K562 (cell line): ENCODE measurements around the gene MRPL3. TPM values are rescaled to one million over a fixed set of nuclear protein-coding genes. Genes with fewer than 3 reads are reported as not detected.

Source experiments
- ATAC-seq: fragments of 200-7000 bp; cut with Tn5 transposase; 3 replicates; pipeline ENCODE4 v1.9.1; 2020; ENCODE audit warnings: moderate library complexity
- BruUV-seq: library from RNA; stranded (reverse); fragments of 400-500 nt; replicated peaks from 2 replicates; lab custom pipeline; 2021; lab: Mats Ljungman, UMichigan
- CTCF ChIA-PET: fragments of 300-600 bp; formaldehyde crosslinking; extraction: SDS; loops from one replicate; lab custom pipeline; 2021; ENCODE audit warnings: low intra/inter-chr PET ratio; lab: Yijun Ruan, JAX
- POLR2A ChIA-PET: fragments of 300-600, 350-650 bp; sonication (Branson Sonifier 250); formaldehyde crosslinking; extraction: SDS; loops from one replicate; lab custom pipeline; 2021; ENCODE audit warnings: antibody characterized with exemption, inconsistent platforms; lab: Yijun Ruan, JAX
- DNase-seq, 4 experiments: peaks; one replicate each; pipeline versions ENCODE4 v3.0.0 to v3.0.0-alpha.2; 2011 to 2018; ENCODE audit warnings: low spot score in 3 of 4, mixed read lengths in 3 of 4; ENCODE audit errors: extremely low read depth in 1 of 4
- FAIRE-seq: peaks from 2 replicates; lab custom pipeline; 2011; peaks lifted over from hg19 to GRCh38; lab: Jason Lieb, UNC
- H2AFZ ChIP-seq: 2 replicates; pipeline ENCODE4 v1.6.0; 2011; ENCODE audit warnings: low read depth, low read length, control low read depth, inconsistent platforms
- H3K27ac ChIP-seq: fragments of 200-600 bp; 3 replicates; pipeline ENCODE4 v1.8.0; 2011; ENCODE audit warnings: low read depth, mild to moderate bottlenecking, control low read depth, inconsistent platforms, low read length, moderate library complexity, mixed read lengths; ENCODE audit errors: extremely low read depth
- H3K27me3 ChIP-seq, 2 experiments: fragments of 300-600 bp in 1 of 2; 2 replicates in 1 of 2; 3 replicates in 1 of 2; pipeline versions ENCODE4 v1.6.0 to v1.8.0; 2011; ENCODE audit warnings: inconsistent platforms in 2 of 2, low read length in 2 of 2, mild to moderate bottlenecking in 1 of 2, mixed read lengths in 1 of 2, moderate library complexity in 1 of 2; ENCODE audit not compliant: control insufficient read depth in 2 of 2, insufficient read depth in 2 of 2
- H3K36me3 ChIP-seq: fragments of 300-600 bp; 3 replicates; pipeline ENCODE4 v1.8.0; 2011; ENCODE audit warnings: mild to moderate bottlenecking, low read length, inconsistent platforms; ENCODE audit not compliant: control insufficient read depth, insufficient read depth
- H3K4me1 ChIP-seq, 2 experiments: fragments of 200-600 bp in 1 of 2; replicated peaks in 1 of 2; 2 replicates in 1 of 2; 3 replicates in 1 of 2; pipeline versions ENCODE4 v1.5.1 to v1.8.0; 2011; ENCODE audit warnings: inconsistent platforms in 2 of 2, low read length in 2 of 2, mild to moderate bottlenecking in 1 of 2, mixed read lengths in 1 of 2, moderate library complexity in 1 of 2; ENCODE audit not compliant: control insufficient read depth in 2 of 2, insufficient read depth in 2 of 2
- H3K4me2 ChIP-seq: 2 replicates; pipeline ENCODE4 v1.6.1; 2011; ENCODE audit warnings: low read length, control low read depth, inconsistent platforms, mixed read lengths; ENCODE audit not compliant: insufficient read depth
- H3K4me3 ChIP-seq: fragments of 200-600 bp; sonication (generic), shearing (Covaris generic); 2 replicates; pipeline ENCODE4 v1.5.1; 2016; ENCODE audit warnings: control low read depth, inconsistent platforms
- H3K79me2 ChIP-seq: fragments of 200-600 bp; 3 replicates; pipeline ENCODE4 v1.8.0; 2011; ENCODE audit warnings: low read length, inconsistent platforms; ENCODE audit not compliant: control insufficient read depth, insufficient read depth
- H3K9ac ChIP-seq, 2 experiments: 2 replicates each; pipeline versions ENCODE4 v1.6.0 to v1.6.1; 2011; ENCODE audit warnings: low read depth in 2 of 2, low read length in 2 of 2, control low read depth in 1 of 2, inconsistent platforms in 1 of 2, mild to moderate bottlenecking in 1 of 2, mixed read lengths in 1 of 2; ENCODE audit not compliant: insufficient read depth in 1 of 2
- H3K9me1 ChIP-seq: one replicate; pipeline ENCODE4 v1.6.0; 2011; ENCODE audit warnings: inconsistent platforms, mild to moderate bottlenecking, low read length, moderate library complexity; ENCODE audit not compliant: control insufficient read depth, insufficient read depth
- H3K9me3 ChIP-seq: replicated peaks from 2 replicates; pipeline ENCODE4 v1.5.1; 2011; ENCODE audit warnings: low read depth, low read length, inconsistent platforms; ENCODE audit not compliant: control insufficient read depth, insufficient read depth
- H4K20me1 ChIP-seq: replicated peaks from 2 replicates; pipeline ENCODE4 v1.6.1; 2011; ENCODE audit warnings: low read length, inconsistent platforms, mixed read lengths; ENCODE audit not compliant: control insufficient read depth, insufficient read depth
- CHCHD3 ChIP-seq: fragments of 250-450 bp; sonication (Bioruptor Pico); IDR thresholded peaks from 2 replicates; pipeline ENCODE4 v2.1.2; 2022; ENCODE audit warnings: mild to moderate bottlenecking
- IRF2 ChIP-seq: sonication (generic); formaldehyde crosslinking; IDR thresholded peaks from 2 replicates; pipeline ENCODE4 v1.8.1; 2022; ENCODE audit warnings: mild to moderate bottlenecking, missing genetic modification reagents
- PKNOX1 ChIP-seq: fragments of 450-650 bp; IDR thresholded peaks from 2 replicates; pipeline ENCODE4 v1.6.1; 2016
- RFX1 ChIP-seq: fragments of 450-650 bp; IDR thresholded peaks from 2 replicates; pipeline ENCODE4 v1.6.1; 2016; ENCODE audit warnings: mild to moderate bottlenecking, moderate library complexity
- SMARCA4 ChIP-seq: fragments of 450-650 bp; IDR thresholded peaks from 2 replicates; pipeline ENCODE4 v1.6.1; 2016
- SRSF3 ChIP-seq: fragments of 200-400 bp; formaldehyde crosslinking; IDR thresholded peaks from 2 replicates; pipeline ENCODE4 v1.6.1; 2016; ENCODE audit warnings: mild to moderate bottlenecking, low read length, moderate library complexity; ENCODE audit not compliant: insufficient read depth
- TCFL5 ChIP-seq: fragments of 250-450 bp; sonication (Bioruptor Pico); conservative IDR thresholded peaks from 2 replicates; pipeline ENCODE4 v1.6.1; 2021; ENCODE audit warnings: mild to moderate bottlenecking, moderate library complexity, matching md5 sums
- XRCC4 ChIP-seq: IDR thresholded peaks from one replicate; pipeline ENCODE4 v1.6.1; 2011; ENCODE audit not compliant: insufficient read depth, insufficient read length; ENCODE audit errors: extremely low read depth
- ZNF263 ChIP-seq: sonication (generic); formaldehyde crosslinking; IDR thresholded peaks from 2 replicates; pipeline ENCODE4 v1.8.0; 2022; ENCODE audit warnings: mild to moderate bottlenecking, missing genetic modification reagents, borderline replicate concordance
- ZNF707 ChIP-seq: fragments of 250-450 bp; sonication (Bioruptor Pico); conservative IDR thresholded peaks from 2 replicates; pipeline ENCODE4 v1.8.0; 2022; ENCODE audit warnings: inconsistent platforms, mild to moderate bottlenecking, moderate library complexity
- WGBS: fragments of 100-300 bp; shearing (Covaris generic); methylation state at CpG from one replicate; pipeline ENCODE4 v1.1.6; 2016; ENCODE audit warnings: low coverage, mixed read lengths; ENCODE audit not compliant: insufficient coverage; ENCODE audit errors: missing lambda C conversion rate; 5-methylcytosine and 5-hydroxymethylcytosine counted together
- in situ Hi-C: fragments of 300-500 bp; cut with MboI; formaldehyde crosslinking; loops from 4 replicates; pipeline ENCODE4 v1.15.0; 2018; ENCODE audit warnings: inconsistent platforms, mixed read lengths
- intact Hi-C: fragments of 100-400 bp; cut with micrococcal nuclease; formaldehyde crosslinking; loops from 2 replicates; pipeline ENCODE4 v1.14.2; 2022
- polyA plus RNA-seq, 8 experiments: library from polyadenylated mRNA; depleted of rRNA in 4 of 8; stranded (reverse) in 5 of 8; unstranded in 3 of 8; fragments of >200 nt; fragmentation: Nextera tagmentation in 2 of 8; fragmentation: Illumina TruSeq in 1 of 8; extraction: Ambion mirVana in 2 of 8; extraction: Trizol in 1 of 8; gene quantifications; 2 replicates each; pipeline versions ENCODE4 v1.2.1 to v1.2.3, GENCODE V29; 2011 to 2014; ENCODE audit warnings: inconsistent platforms in 1 of 8, missing spikeins in 1 of 8
- total RNA-seq, 7 experiments: library from RNA; depleted of rRNA in 6 of 7; stranded (reverse); fragments of >200 nt in 6 of 7; fragmentation: Illumina TruSeq in 2 of 7; extraction: Trizol in 2 of 7; gene quantifications; 2 replicates each; pipeline versions ENCODE4 v1.2.1 to v1.2.3, GENCODE V29; 2011 to 2021; ENCODE audit warnings: low replicate concordance in 1 of 7
- TF ChIP-seq, protein P1 (sequence below): fragments of 200-800 bp; sonication (Bioruptor generic); IDR thresholded peaks from 2 replicates; pipeline ENCODE4 v1.6.1; 2017; ENCODE audit warnings: missing genetic modification characterization, missing compliant biosample characterization
- TF ChIP-seq, protein P2 (sequence below): IDR thresholded peaks from 2 replicates; pipeline ENCODE4 v1.6.1; 2011; ENCODE audit not compliant: insufficient read length; ENCODE audit errors: extremely low read depth

MRPL3 gene
- total and polyA plus RNA-seq, 9 of the 15 experiments (the other 6 are each of a cell fraction or from before 2014, with no cell fraction given) = 81.7 to 340 (median 190) TPM

DNA sequence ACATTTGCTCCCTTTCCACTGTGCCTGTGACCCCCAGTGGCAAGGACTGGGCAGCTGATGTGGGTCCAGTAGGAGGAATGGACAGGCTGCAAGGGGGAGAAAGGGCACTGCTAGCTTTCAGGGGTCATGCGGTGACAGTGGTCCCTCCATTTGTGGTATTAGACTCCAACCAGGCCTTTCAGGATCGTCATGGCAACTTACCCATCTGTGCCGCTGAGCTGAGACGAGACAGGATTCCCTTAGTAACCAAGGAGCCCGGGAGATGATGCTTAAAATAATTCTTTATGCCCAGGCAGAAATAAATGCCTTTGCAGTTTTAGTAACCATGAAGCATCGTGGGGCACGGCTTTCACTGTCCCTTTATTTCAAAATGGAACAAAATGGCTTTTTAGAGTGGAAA, 15.9 kb upstream of the MRPL3 start (continued):
- TF ChIP-seq CHCHD3 (CRISPR knock-in tag) = no peak
- no peak for TF ChIP-seq SRSF3

DNA sequence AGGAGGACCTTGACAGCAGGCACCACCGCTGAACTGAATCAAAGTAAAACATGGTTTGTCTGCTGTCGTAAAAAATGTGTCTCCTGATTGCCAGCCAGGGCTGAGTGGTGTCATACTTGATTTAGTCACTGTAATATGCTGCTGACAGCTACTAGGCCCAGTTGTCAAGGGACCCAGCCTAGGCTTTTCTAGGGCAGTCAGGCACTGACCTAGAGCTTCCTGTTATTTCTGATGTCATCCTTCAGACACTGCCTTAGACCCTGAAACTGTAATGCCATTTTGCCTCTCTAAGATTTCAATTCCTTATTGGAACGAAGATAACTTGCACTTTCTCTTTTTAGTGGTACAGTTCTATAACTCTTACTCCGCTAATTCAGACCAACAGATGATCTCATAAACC, 2.6 kb upstream of the MRPL3 start:
- H3K27me3 ChIP-seq = peaks cover 0 to 6% of the 10 kb centered on the region in 2 experiments; a peak in 2 of 5 replicates

More for the DNA sequence above, 2.6 kb upstream of the MRPL3 start:
- H3K4me3 ChIP-seq = no peak overlapping the region
- ChIA-PET CTCF (no interaction called here), POLR2A (interaction anchor here (1.2 kb wide), 1 partner anchor 13 kb away, joined by 3 read pairs; no protein-coding TSS in a partner anchor)
- intact Hi-C loops = no loop called here
- peaks cover 31% of the 10 kb centered on the region for H3K79me2 ChIP-seq
- no peaks in the 10 kb centered on the region for H4K20me1 ChIP-seq
- no peaks in the 10 kb centered on the region for H3K4me1 ChIP-seq
- H3K4me2 ChIP-seq = no peak overlapping the region
- peaks cover 11% of the 10 kb centered on the region for H3K36me3 ChIP-seq
- H2AFZ ChIP-seq = no peak overlapping the region
- DNase-seq (no peak), ATAC-seq (no peak), FAIRE-seq (no peak)
- H3K9me1 ChIP-seq = no peaks in the 10 kb centered on the region
- TF ChIP-seq PKNOX1 = peak; percentile 39; the same call in 1 of the 2 replicates
- TF ChIP-seq ZNF707 (CRISPR knock-in tag) = no peak
- no peak for TF ChIP-seq TCFL5 (CRISPR knock-in tag)
- TF ChIP-seq RFX1 = peak; percentile 27; the same call in 1 of the 2 replicates
- TF ChIP-seq, protein P1, sequence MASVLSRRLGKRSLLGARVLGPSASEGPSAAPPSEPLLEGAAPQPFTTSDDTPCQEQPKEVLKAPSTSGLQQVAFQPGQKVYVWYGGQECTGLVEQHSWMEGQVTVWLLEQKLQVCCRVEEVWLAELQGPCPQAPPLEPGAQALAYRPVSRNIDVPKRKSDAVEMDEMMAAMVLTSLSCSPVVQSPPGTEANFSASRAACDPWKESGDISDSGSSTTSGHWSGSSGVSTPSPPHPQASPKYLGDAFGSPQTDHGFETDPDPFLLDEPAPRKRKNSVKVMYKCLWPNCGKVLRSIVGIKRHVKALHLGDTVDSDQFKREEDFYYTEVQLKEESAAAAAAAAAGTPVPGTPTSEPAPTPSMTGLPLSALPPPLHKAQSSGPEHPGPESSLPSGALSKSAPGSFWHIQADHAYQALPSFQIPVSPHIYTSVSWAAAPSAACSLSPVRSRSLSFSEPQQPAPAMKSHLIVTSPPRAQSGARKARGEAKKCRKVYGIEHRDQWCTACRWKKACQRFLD = no peak
- no peak for TF ChIP-seq IRF2 (CRISPR knock-in tag)
- TF ChIP-seq, protein P2, sequence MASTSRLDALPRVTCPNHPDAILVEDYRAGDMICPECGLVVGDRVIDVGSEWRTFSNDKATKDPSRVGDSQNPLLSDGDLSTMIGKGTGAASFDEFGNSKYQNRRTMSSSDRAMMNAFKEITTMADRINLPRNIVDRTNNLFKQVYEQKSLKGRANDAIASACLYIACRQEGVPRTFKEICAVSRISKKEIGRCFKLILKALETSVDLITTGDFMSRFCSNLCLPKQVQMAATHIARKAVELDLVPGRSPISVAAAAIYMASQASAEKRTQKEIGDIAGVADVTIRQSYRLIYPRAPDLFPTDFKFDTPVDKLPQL = no peak
- no peak for TF ChIP-seq SMARCA4
- TF ChIP-seq ZNF263 (CRISPR knock-in tag) = no peak
- TF ChIP-seq XRCC4 = no peak
- no peak overlapping the region for H3K27ac ChIP-seq
- H3K9me3 ChIP-seq = no peaks in the 10 kb centered on the region
- 27% methylated on average over 4 of the region's 4 CpGs for WGBS
- in situ Hi-C loops = no loop called here
- no peak overlapping the region for H3K9ac ChIP-seq
- no TSS peak for BruUV-seq
